Measurements from ENCODE around the gene ADAR.

The ADAR gene

GRCh38 chr1:154557248-154557938, 50.6 kb downstream of the ADAR start:
- no peak for TF ChIP-seq CTCF (IDR thresholded peaks at IDR 0.05; ENCODE audit: low read depth, low read length, missing control alignments)
- no peak for DNase-seq (ENCODE audit: low read depth)
- peak overlapping the region; percentile 94 for H3K4me3 ChIP-seq (ENCODE audit: low read depth, low read length)

- no peak for DNase-seq (ENCODE audit: low read depth)
- no peak for TF ChIP-seq CTCF (IDR thresholded peaks at IDR 0.05; ENCODE audit: low read depth, low read length, missing control alignments)
- peak overlapping the region; percentile 94 for H3K4me3 ChIP-seq (ENCODE audit: low read depth, low read length)
These were observed 51.6 kb downstream of the ADAR start for GRCh38 chr1:154556422-154556821.

GRCh38 chr1:154553056-154554030, 54.6 kb downstream of the ADAR start:
- no peak for DNase-seq (ENCODE audit: low read depth)
- TF ChIP-seq CTCF (IDR thresholded peaks at IDR 0.05; ENCODE audit: low read depth, low read length, missing control alignments): no peak
- no peak overlapping the region for H3K4me3 ChIP-seq (ENCODE audit: low read depth, low read length)

GRCh38 chr1:154552036-154552435, 56.0 kb downstream of the ADAR start:
- no peak for TF ChIP-seq CTCF (IDR thresholded peaks at IDR 0.05; ENCODE audit: low read depth, low read length, missing control alignments)
- no peak overlapping the region for H3K4me3 ChIP-seq (ENCODE audit: low read depth, low read length)
- DNase-seq (ENCODE audit: low read depth): no peak

GRCh38 chr1:154551474-154551873, 56.5 kb downstream of the ADAR start:
- DNase-seq (ENCODE audit: low read depth): no peak
- no peak overlapping the region for H3K4me3 ChIP-seq (ENCODE audit: low read depth, low read length)
- no peak for TF ChIP-seq CTCF (IDR thresholded peaks at IDR 0.05; ENCODE audit: low read depth, low read length, missing control alignments)

- DNase-seq (ENCODE audit: low read depth): no peak
- no peak for TF ChIP-seq CTCF (IDR thresholded peaks at IDR 0.05; ENCODE audit: low read depth, low read length, missing control alignments)
- no peak overlapping the region for H3K4me3 ChIP-seq (ENCODE audit: low read depth, low read length)
These were observed 57.3 kb downstream of the ADAR start for GRCh38 chr1:154550657-154551056.

Data from GM12864 (cell line).